NCI-H1436 treated with DMSO at 0.1 percent for 48 hours (cell line): ENCODE measurements around the gene ABI3BP.
"Not testable (repeated sequence)": the region's sequence is repeated elsewhere in the genome, so short reads cannot be mapped to it uniquely, and the experiment has no call there.

Experiments used
- DNase-seq: peaks from one replicate; lab custom pipeline; 2025; lab: John Stamatoyannopoulos, UW

The ABI3BP gene

GRCh38 chr3:100981164-100981911, 11.9 kb downstream of the ABI3BP start:
- DNase-seq = no peak

GRCh38 chr3:100978011-100978659, 15.1 kb downstream of the ABI3BP start:
- DNase-seq = no peak

GRCh38 chr3:100976611-100977010, 16.6 kb downstream of the ABI3BP start:
- no peak for DNase-seq

GRCh38 chr3:100975714-100976113, 17.5 kb downstream of the ABI3BP start:
- DNase-seq = no peak

- no peak for DNase-seq
Observed at GRCh38 chr3:100973594-100973993, 19.6 kb downstream of the ABI3BP start.

GRCh38 chr3:100972867-100973266, 20.4 kb downstream of the ABI3BP start:
- DNase-seq = no peak

- DNase-seq = no peak
Observed at GRCh38 chr3:100972301-100972844, 20.8 kb downstream of the ABI3BP start.

- DNase-seq = no peak
Observed at GRCh38 chr3:100971798-100972197, 21.4 kb downstream of the ABI3BP start.

GRCh38 chr3:100970477-100970990, 22.7 kb downstream of the ABI3BP start:
- no peak for DNase-seq

GRCh38 chr3:100968932-100969906, 24.0 kb downstream of the ABI3BP start:
- DNase-seq = no peak

GRCh38 chr3:100966807-100967206, 26.4 kb downstream of the ABI3BP start:
- no peak for DNase-seq

GRCh38 chr3:100966049-100966491, 27.2 kb downstream of the ABI3BP start:
- no peak for DNase-seq

- DNase-seq = no peak
Observed at GRCh38 chr3:100963041-100963440, 30.2 kb downstream of the ABI3BP start.

GRCh38 chr3:100957261-100957986, 35.8 kb downstream of the ABI3BP start:
- DNase-seq = no peak

GRCh38 chr3:100956276-100956675, 36.9 kb downstream of the ABI3BP start:
- DNase-seq = no peak

GRCh38 chr3:100954990-100955389, 38.2 kb downstream of the ABI3BP start:
- no peak for DNase-seq

- DNase-seq = no peak
Observed at GRCh38 chr3:100954199-100954935, 38.9 kb downstream of the ABI3BP start.

- DNase-seq = no peak
Observed at GRCh38 chr3:100953103-100953502, 40.1 kb downstream of the ABI3BP start.

- no peak for DNase-seq
Observed at GRCh38 chr3:100947119-100947518, 46.1 kb downstream of the ABI3BP start.

- DNase-seq = not testable (repeated sequence)
Observed at GRCh38 chr3:100946096-100946495, 47.1 kb downstream of the ABI3BP start.
